SU-DHL-6 (cell line): ENCODE data around the gene ZFR2.

Experiments used
- H2AFZ ChIP-seq: fragments of 200-600 bp; sonication (generic); 2 replicates; pipeline ENCODE4 v1.6.1; 2014; ENCODE audit warnings: low read depth, mild to moderate bottlenecking, moderate library complexity, mixed read lengths, antibody characterized with exemption, low read length; ENCODE audit not compliant: severe bottlenecking
- H3F3A ChIP-seq: fragments of 200-600 bp; shearing (Covaris generic); 2 replicates; pipeline ENCODE4 v1.6.0; 2016; ENCODE audit warnings: antibody characterized with exemption, mild to moderate bottlenecking; ENCODE audit not compliant: insufficient read depth
- H3K27ac ChIP-seq: fragments of 200-600 bp; sonication (generic); 2 replicates; pipeline ENCODE4 v1.5.1; 2016; ENCODE audit warnings: low read depth, mild to moderate bottlenecking, low read length, moderate library complexity, mixed read lengths
- H3K27me3 ChIP-seq: fragments of 200-600 bp; sonication (generic), shearing (Covaris generic); 2 replicates; pipeline ENCODE4 v1.6.0; 2014; ENCODE audit warnings: mild to moderate bottlenecking, low read length
- H3K36me3 ChIP-seq: fragments of 200-600 bp; sonication (generic); 2 replicates; pipeline ENCODE4 v1.6.1; 2014; ENCODE audit warnings: mild to moderate bottlenecking, low read length, mixed read lengths
- H3K4me2 ChIP-seq: fragments of 300-600, 200-600 bp; shearing (Covaris generic), sonication (generic); 2 replicates; pipeline ENCODE4 v1.6.0; 2014; ENCODE audit warnings: low read length, low read depth, mild to moderate bottlenecking; ENCODE audit not compliant: poor library complexity, severe bottlenecking
- H3K4me3 ChIP-seq: fragments of 200-600 bp; sonication (generic); 2 replicates; pipeline ENCODE4 v1.5.1; 2014; ENCODE audit warnings: antibody characterized with exemption, low read length, mild to moderate bottlenecking, mixed read lengths; ENCODE audit not compliant: insufficient read depth, poor library complexity, severe bottlenecking
- H3K79me2 ChIP-seq: fragments of 200-600 bp; sonication (generic); 2 replicates; pipeline ENCODE4 v1.6.1; 2014; ENCODE audit warnings: mild to moderate bottlenecking, low read length, moderate library complexity; ENCODE audit not compliant: insufficient read depth
- H3K9ac ChIP-seq: fragments of 200-600 bp; sonication (generic); 2 replicates; pipeline ENCODE4 v1.7.0; 2014; ENCODE audit warnings: mild to moderate bottlenecking, low read length
- H3K9me2 ChIP-seq: fragments of 200-600 bp; sonication (generic); replicated peaks from 2 replicates; pipeline ENCODE4 v1.6.1; 2014; ENCODE audit warnings: low read length; ENCODE audit not compliant: insufficient read depth
- H3K9me3 ChIP-seq: fragments of 200-600 bp; sonication (generic); 2 replicates; pipeline ENCODE4 v1.6.1; 2014; ENCODE audit warnings: low read length, mixed read lengths; ENCODE audit not compliant: insufficient read depth
- H4K20me1 ChIP-seq: fragments of 200-600 bp; sonication (generic); 2 replicates; pipeline ENCODE4 v1.6.1; 2014; ENCODE audit warnings: low read depth, mild to moderate bottlenecking, antibody characterized with exemption, low read length, moderate library complexity, mixed read lengths
- CTCF ChIP-seq: fragments of 200-600 bp; sonication (generic); IDR thresholded peaks from one replicate; pipeline ENCODE4 v1.5.1; 2017; ENCODE audit warnings: antibody characterized with exemption, mild to moderate bottlenecking, low read length, moderate library complexity; ENCODE audit not compliant: insufficient read depth, poor library complexity, severe bottlenecking
- EZH2phosphoT487 ChIP-seq: fragments of 200-600 bp; sonication (generic), shearing (Covaris generic); conservative IDR thresholded peaks from 2 replicates; pipeline ENCODE4 v1.6.1; 2018; ENCODE audit warnings: mild to moderate bottlenecking, antibody characterized with exemption, low read length, moderate library complexity, mixed read lengths

Gene ZFR2

GRCh38 chr19:3819989-3820388 lies 48.8 kb downstream of the ZFR2 start:
- no peak overlapping the region for H3K9ac ChIP-seq
- H3K9me3 ChIP-seq: no peaks in the 10 kb centered on the region
- no peaks in the 10 kb centered on the region for H3K9me2 ChIP-seq
- no peaks in the 10 kb centered on the region for H3K27me3 ChIP-seq
- no peaks in the 10 kb centered on the region for H3K79me2 ChIP-seq
- H2AFZ ChIP-seq: no peak overlapping the region
- H3F3A ChIP-seq: no peaks in the 10 kb centered on the region
- no peak overlapping the region for H3K27ac ChIP-seq
- H4K20me1 ChIP-seq: no peaks in the 10 kb centered on the region
- H3K4me2 ChIP-seq: no peak overlapping the region
- H3K36me3 ChIP-seq: no peaks in the 10 kb centered on the region
- TF ChIP-seq EZH2phosphoT487 (no peak), CTCF (no peak)
- H3K4me3 ChIP-seq: no peak overlapping the region

GRCh38 chr19:3818918-3819317 lies 49.9 kb downstream of the ZFR2 start:
- H3K27ac ChIP-seq: no peak overlapping the region
- H3K36me3 ChIP-seq: no peaks in the 10 kb centered on the region
- TF ChIP-seq CTCF: no peak
- TF ChIP-seq EZH2phosphoT487: no peak
- no peaks in the 10 kb centered on the region for H3F3A ChIP-seq
- H4K20me1 ChIP-seq: no peaks in the 10 kb centered on the region
- no peaks in the 10 kb centered on the region for H3K9me3 ChIP-seq
- no peak overlapping the region for H2AFZ ChIP-seq
- no peaks in the 10 kb centered on the region for H3K9me2 ChIP-seq
- no peaks in the 10 kb centered on the region for H3K79me2 ChIP-seq
- H3K9ac ChIP-seq: no peak overlapping the region
- no peak overlapping the region for H3K4me3 ChIP-seq
- H3K27me3 ChIP-seq: no peaks in the 10 kb centered on the region
- no peak overlapping the region for H3K4me2 ChIP-seq

- Histone ChIP-seq H2AFZ (no peak overlapping the region), H4K20me1 (no peaks in the 10 kb centered on the region), H3K27me3 (no peaks in the 10 kb centered on the region), H3K4me2 (no peak overlapping the region), H3K79me2 (no peaks in the 10 kb centered on the region), H3K27ac (no peak overlapping the region), H3K9me3 (no peaks in the 10 kb centered on the region), H3F3A (no peaks in the 10 kb centered on the region), H3K9ac (no peak overlapping the region), H3K4me3 (no peak overlapping the region), H3K9me2 (no peaks in the 10 kb centered on the region), H3K36me3 (no peaks in the 10 kb centered on the region)
- TF ChIP-seq EZH2phosphoT487: no peak
- TF ChIP-seq CTCF: no peak
These were observed 50.4 kb downstream of the ZFR2 start for GRCh38 chr19:3818466-3818865.
